H4 (cell line): ENCODE results near the gene INSR. TPM values are rescaled to one million over a fixed set of nuclear protein-coding genes. Genes with fewer than 3 reads are reported as not detected.

Experiments
- DNase-seq: peaks from one replicate; pipeline ENCODE4 v3.0.0-alpha.2; 2015; ENCODE audit warnings: low spot score
- total RNA-seq: library from RNA; depleted of rRNA; stranded (reverse); fragments of >200 nt; shearing (Covaris generic); gene quantifications from 2 replicates; pipeline ENCODE4 v1.2.3, GENCODE V29; 2014

The INSR gene
- total RNA-seq, 1 experiment from 2014 or later, result 3.8 TPM

DNA sequence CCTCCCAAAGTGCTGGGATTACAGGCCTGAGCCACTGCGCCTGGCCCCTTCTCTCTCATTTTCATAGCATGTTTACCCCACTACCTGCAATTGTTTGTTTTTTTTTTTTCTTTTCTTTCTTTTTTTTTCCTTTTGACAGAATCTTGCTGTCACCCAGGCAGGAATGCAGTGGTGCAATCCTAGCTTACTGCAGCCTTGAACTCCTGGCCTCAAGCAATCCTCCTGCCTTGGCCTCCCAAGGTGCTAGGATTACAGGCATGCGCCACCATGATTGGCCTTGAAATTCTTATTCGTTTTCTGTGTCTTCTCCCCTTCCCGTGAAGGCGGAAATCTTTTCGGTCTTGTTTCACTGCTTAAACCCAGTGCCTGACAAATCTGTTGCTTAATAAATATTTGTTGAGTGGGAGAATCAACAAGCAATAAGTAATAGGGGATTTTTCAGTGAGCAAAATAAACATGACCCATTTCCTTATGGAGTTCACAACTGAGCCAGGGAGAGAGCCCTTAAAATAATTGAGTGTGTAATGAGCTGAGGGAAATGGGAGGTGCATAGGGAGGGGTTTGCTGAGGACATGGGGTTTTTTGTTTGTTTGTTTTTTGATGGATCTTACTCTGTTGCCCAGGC lies 1.8 kb upstream of the INSR start:
- no peak for DNase-seq

- peak; percentile 60 for DNase-seq
These were observed 471 bp upstream of the INSR start for GRCh38 chr19:7294558-7295212.

DNA sequence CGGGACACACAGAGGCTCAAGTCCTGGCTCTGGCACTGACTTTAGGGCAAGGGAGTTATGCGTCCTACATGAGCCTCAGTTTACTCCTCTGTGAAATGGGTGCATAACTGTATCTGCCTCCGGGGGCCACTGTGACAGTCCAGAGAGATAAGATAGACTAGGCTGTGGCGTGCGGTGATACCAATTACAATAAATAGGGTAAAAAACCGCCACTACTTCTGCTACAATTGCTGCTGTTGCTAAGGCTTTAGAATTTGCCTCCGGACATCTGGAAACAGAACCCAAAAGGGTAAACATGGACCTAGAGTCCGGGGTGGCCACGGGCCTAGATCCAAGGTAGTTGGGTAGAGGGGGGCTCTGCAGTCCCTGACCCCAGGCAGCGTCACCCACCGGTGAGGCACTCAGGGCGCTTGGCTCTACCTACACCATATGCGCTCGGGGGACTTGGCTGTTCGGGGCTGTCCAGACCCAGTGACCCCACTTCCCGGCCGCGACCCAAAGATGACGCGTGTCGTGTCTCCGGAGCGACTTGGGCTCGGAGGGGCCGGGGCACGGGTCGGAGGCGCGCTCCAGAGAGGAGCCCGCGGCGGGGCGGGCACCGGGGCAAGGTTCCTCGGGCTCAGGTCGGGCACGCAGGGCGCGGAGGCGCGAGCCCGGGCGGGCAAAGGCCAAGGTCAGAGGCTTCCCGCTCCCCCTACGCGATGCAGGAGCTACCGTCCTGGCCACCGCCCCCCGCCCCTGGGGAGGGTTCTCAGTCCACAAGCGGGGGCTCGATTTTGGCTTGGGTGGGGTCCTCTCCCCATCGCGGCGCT lies 1.1 kb downstream of the INSR start:
- DNase-seq, result no peak

- no peak for DNase-seq
These were observed 1.8 kb downstream of the INSR start for GRCh38 chr19:7292352-7292949.

DNA sequence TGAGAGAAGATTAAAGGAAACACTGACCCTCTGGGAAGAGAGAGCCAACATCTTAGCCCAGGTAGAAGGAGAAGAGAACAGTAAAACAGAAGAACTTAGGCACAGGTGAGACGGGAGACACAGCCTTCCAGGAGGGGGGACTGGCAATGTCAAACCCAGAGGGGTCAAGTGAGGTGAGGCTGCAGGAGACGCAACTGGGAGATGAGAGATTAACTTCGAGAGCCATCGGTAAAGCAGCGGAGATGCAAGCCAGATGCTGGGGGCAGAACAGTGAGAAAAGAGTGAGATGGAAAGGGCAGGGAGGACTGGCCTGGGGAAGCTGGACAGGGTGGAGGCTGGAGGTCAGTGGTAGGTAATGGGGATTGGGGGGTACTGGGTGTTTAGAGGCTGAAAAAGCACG lies 5.2 kb downstream of the INSR start:
- no peak for DNase-seq

DNA sequence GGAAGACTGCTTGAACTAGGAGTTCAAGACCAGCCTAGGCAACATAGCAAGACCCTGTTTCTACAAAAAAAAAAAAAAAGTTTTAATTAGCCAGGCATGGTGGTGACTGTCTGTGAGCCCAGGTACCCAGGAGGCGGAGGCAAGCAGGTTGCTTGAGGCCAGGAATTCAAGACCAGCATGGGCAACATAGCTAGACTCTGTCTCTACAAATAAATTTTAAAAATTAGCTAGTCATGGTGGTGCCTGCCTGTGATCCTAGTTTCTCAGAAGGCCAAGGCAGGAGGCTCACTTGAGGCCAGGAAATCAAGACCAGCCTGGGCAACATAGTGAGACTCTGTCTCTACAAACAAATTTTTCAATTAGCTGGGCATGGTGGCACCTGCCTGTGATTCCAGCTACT lies 6.1 kb downstream of the INSR start:
- no peak for DNase-seq

GRCh38 chr19:7287722-7288121 lies 6.5 kb downstream of the INSR start:
- peak; percentile 69 for DNase-seq

DNA sequence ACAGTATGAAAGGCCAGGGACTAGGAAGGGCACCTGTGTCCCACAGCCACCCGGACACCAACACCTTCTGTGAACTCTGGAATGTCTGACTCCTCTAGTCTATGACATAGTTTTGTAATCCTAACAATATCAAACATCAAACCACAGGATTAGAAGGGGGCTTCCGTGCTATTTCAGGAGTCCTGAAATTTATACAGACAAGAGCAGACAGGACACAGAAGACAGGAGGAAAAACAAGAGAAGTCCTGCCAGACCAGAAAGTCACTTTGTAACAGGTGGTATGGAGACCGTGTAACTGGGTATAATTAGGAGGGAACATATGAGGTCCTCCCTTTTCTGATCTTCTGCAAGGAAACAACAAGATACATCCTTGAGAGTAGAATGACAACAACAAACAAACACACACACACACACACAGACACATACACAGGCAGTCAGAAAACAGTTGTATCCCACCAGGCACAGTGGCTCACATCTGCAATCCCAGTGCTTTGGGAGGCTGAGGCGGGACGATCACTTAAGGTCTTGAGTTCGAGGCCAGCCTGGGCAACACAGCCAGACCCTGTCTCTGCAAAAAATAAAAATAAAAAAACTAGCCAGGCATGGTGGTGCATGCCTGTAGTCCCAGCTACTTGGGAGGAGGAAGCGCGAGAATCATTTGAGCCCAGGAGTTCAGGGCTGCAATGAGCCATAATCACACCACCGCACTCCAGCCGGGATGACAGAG lies 13.1 kb downstream of the INSR start:
- DNase-seq, result no peak

- DNase-seq, result no peak
These were observed 21.2 kb downstream of the INSR start for GRCh38 chr19:7272856-7273578.

DNA sequence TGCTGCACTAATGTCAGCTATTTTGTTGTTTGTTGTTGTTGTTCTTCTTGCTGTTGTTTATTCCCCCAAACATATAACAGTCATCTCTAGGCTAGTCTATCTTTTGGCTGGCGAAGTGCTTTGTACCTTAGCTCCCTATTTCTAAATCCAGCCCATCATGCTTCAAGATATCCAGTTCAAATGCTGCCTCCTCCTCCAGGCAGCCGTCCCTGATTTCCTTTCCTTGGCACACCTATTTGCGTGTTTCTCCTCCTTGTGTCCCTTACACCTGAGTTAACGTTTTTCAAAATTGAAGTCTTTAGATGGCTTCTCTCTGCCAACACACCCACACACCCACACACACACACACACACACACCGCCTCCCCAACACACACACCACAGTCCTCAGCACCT lies 25.5 kb downstream of the INSR start:
- no peak for DNase-seq

DNA sequence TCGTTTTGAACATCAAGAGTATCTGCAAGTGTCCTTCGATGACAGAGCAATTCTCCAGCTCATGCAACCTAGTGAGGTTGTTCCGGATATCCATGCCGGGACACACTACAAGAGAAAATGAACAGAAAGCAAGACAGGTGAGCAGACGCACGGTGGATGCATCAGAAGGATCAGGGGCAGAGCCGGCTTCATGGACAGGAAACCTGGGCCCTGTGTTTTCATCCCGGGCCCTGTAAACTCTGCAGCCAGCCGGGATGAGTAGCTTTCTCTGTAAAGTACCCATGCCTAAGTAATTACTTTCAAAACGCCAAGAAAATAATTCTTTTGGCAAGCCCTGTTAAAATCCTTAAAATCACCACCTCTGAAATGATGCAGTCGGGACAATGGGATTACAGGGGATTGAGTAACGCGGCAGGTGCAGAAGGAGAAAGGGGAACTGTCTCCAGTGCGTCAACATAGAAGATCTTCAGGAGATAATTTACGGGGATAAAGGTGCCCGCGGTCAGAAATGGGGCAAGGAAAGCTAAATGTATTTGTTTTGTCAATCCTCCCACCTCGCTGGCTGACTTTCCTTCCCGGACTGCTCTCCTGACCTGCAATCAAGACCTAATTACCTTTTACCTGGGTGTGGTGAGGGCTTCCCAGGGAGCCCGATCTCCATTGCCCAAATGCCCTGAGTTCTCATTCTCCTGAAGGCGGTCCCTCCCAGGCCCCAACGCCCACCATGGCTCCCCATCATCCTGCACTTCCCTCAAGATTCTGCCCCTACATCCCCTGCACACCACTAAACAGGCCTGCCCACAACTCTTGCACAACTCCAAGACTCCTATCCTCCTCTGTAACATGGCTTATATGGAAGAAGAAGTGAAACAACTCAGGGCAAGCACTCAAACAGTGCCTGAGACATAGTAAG lies 26.2 kb downstream of the INSR start:
- no peak for DNase-seq

- no peak for DNase-seq
These were observed 27.4 kb downstream of the INSR start for GRCh38 chr19:7266832-7267231.

- DNase-seq, result no peak
These were observed 28.3 kb downstream of the INSR start for GRCh38 chr19:7265963-7266362.

DNA sequence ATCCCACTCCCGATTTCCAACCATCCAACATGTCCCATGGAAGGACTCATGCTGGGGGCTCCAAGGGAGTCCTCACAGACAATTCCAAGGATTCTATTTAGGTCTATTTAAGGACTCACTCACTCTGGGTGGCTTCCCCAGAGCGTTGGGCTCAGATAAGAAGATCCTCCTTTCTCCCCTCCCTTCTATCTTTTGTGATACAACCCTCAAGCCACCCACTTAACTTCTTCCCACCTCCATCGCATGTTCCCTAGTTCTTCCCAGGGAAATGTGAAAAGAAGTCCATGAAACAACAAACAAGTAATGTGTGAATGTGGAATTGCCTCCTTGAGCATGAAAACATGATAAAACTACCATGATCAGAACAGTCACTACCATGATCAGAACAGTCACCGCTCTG lies 29.4 kb downstream of the INSR start:
- no peak for DNase-seq

- no peak for DNase-seq
These were observed 30.7 kb downstream of the INSR start for GRCh38 chr19:7263521-7263920.

- DNase-seq, result no peak
These were observed 31.1 kb downstream of the INSR start for GRCh38 chr19:7263066-7263465.

GRCh38 chr19:7262470-7262869 lies 31.7 kb downstream of the INSR start:
- no peak for DNase-seq

DNA sequence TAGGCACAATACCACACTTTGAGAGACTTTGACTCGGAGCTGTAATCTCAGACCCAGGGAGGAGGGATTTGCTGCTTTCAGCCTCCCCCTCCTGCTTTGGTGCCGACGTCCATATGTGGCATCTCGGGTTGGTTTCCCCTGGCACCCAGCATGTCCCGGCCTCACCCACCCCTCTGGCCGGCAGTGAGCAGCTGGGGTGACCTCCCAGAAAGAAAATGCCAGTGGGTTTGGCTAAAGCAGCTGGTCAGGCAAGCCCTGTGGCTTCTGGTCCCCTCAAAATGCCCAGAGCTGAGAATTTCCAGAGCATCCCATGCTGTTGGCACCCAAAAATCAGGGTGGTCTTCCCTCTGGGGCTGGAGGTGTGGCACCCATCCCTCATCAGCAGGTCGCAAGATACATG lies 34.1 kb downstream of the INSR start:
- no peak for DNase-seq

GRCh38 chr19:7258840-7259395 lies 35.3 kb downstream of the INSR start:
- DNase-seq, result no peak
